Stimulated activated CD4-positive, alpha-beta T cell treated with anti-CD3 and anti-CD28 coated beads, Interleukin-12 subunit alpha, Interleukin-12 subunit beta, amount 100 ng/mL, for 4 hours (primary cell): ENCODE results near the gene SLC47A1.

Experiments used
- DNase-seq: peaks from one replicate; pipeline ENCODE4 v3.0.0-alpha.2; 2020

Gene SLC47A1

GRCh38 chr17:19610879-19611278, 77.2 kb downstream of the SLC47A1 start:
- no peak for DNase-seq

GRCh38 chr17:19613979-19614378, 80.3 kb downstream of the SLC47A1 start:
- no peak for DNase-seq

- no peak for DNase-seq
Observed at GRCh38 chr17:19614900-19615299, 81.2 kb downstream of the SLC47A1 start.

- no peak for DNase-seq
Observed at GRCh38 chr17:19618015-19618414, 84.4 kb downstream of the SLC47A1 start.

- DNase-seq: no peak
Observed at GRCh38 chr17:19619705-19620325, 86.2 kb downstream of the SLC47A1 start.

- DNase-seq: no peak
Observed at GRCh38 chr17:19621697-19622096, 88.0 kb downstream of the SLC47A1 start.

GRCh38 chr17:19626079-19626478, 92.4 kb downstream of the SLC47A1 start:
- no peak for DNase-seq
